HG03565 (cell line): ENCODE results near the gene NKD1.

Source experiments
- ATAC-seq: cut with Tn5 transposase; IDR thresholded peaks from one replicate; pipeline ENCODE4 v1.9.1; 2021; ENCODE audit warnings: mild to moderate bottlenecking, moderate library complexity; ENCODE audit not compliant: unreplicated experiment

Gene NKD1

DNA sequence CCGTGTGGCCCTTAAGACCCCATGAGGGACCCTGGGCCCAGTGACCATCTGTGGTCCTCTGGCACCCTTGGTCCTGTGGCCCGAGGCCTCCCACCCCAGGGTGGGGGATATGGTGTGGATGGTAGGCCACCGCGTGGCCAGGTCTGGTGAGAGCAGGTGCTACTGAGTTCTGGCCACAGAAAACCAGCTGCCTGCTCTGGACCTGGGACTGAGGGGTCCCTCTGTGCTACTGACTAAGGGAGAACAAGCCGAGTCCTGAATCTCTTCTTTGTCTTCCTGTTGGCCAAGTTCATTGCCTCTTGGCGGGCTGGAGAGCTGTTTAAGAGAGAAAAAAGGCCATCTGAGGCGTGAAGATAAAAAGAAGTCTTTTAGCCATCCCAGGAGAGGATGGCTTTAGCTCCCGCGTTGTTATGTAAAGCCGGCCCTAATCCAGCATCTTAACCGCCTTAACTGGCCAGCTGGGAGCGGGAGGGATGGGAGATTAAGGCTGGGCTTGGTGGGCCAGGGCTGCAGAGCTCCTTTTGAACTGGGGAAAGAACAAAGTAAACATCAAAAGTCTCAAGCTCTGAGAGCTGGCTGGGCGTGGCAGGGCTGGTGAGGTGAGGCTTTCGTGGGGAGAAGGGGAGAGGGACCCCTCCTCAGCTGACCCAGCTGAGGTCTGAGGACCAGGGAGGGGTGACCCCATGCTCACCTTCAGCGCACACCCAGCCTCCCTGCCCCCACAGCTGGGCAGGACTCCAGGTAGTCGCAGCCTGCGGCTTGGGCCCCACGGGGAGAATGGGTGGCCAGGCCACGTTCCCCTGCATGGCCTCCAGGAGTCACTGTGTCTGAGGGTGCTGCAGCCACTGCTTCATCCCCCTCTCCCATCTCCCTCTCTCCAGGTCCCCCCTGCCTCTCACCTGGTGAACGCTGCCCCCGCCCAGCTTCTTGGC lies 62.4 kb downstream of the NKD1 start:
- ATAC-seq: no peak

DNA sequence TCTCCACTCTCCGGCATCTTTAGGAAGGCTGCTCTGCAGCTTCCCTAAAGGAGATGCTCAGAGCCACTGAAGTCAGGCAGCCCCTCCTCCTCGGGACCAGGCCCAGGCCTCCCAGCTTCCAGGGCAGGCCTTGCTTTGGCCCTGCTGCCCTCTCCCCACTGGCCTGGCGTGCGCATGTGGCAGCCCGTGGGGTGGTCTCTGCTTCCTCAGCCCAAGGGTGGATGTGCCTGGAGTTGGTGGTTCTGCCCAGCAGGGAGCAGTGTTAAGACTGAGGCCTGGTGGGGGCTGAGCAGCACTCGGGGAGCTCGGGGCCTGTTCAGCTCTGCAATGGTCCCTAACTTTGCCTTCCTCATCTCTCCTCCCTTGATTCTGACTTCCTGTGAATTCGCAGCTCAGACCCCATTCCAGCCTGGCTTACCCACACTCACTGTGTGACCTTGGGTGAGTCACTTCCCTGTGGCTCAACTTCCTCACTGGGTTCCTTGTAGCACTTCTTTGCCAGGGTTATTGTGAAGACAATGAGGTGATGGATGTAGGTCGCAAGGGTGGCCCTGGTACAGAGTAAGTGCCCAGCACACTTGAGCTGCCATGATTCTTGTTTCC lies 63.2 kb downstream of the NKD1 start:
- no peak for ATAC-seq

DNA sequence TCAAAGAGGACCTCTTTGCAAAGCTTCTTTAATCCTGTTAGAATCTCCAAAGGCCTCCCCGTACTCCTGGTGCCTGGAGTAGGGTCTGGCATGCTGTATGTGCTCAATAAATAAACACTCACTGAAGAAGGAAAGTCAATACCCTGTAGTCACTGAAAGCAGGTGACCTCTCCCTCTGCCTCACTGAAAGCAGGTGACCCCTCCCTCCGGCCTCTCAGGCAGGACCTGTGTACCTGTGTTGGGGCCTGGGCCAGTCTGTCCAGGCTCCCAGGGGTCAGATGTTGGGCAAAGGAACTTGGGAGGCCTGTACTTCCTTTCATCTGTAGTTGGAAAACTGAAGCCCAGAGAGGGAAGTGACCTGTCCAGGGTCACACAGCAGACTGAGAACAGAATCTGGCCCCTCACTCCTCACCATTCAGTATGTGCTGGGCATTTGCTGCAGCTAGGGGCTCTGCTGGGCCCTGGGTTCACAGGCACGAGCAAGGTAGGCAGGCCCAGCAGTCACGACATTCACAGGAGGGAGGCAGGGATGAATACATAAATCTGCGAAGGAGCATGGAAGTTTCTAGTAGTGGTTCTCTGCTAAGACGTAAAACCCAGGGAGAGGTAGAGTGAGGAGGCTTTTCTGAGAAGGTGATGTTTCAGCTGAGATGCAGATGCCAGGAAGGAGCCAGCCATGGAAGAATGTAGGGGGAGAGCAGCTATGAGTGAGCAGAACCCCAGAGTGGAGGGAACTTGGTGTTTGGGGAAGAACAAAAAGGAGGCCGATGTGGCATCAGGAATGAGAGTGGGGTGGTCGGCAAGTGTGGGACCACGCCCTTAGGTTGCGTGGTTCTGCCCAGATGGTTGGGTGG lies 64.0 kb downstream of the NKD1 start:
- ATAC-seq: no peak

DNA sequence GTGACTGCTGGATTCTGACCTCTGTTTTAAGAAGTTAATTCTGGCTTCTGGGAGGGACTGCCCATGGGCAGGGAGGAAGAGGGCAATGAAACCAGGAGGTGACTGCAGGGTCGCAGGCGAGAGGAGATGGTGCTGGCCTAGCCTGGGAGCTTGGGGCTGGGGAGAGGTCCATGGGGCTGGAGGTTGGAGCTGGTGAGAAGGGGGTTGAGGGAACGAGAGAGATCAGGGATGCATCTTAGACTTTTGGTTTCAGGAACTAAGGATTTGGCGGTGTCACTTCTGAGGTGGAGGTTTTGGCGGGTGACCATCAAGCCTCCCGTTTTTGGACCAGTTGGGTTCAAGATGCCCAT lies 64.6 kb downstream of the NKD1 start:
- no peak for ATAC-seq

DNA sequence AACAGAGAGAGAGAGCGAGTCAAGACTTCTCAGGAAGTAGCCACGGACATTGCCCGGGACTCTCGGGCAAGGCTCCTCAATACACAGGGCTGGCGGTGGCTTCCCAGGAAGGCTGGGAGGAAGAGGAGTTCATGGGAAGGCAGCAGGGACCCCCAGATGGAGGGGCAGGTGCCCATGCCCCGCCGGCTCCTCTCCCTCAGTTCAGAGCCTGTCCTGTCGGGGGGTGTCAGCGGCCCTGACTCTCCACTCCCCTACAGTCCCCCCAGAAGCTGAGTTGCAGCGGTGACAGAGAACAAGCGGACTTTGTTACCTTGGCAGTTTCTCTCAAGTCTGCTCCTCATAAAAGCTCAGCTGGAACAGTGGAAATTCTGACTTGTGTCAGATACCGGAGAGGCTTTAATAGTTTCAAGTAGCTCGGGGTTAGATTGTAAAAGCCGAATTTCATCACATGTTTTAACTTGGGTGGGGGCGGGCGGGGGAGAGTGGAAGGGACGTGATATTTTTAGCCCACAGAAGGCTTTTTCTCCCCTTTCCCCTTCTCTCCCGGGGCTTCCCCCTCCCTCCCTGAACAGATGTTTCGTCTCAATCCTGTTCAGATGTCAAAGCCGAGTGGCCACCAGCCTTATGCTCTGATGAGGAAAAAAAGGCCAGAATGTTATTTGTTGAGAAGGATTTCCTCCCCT lies 65.2 kb downstream of the NKD1 start:
- ATAC-seq: no peak

DNA sequence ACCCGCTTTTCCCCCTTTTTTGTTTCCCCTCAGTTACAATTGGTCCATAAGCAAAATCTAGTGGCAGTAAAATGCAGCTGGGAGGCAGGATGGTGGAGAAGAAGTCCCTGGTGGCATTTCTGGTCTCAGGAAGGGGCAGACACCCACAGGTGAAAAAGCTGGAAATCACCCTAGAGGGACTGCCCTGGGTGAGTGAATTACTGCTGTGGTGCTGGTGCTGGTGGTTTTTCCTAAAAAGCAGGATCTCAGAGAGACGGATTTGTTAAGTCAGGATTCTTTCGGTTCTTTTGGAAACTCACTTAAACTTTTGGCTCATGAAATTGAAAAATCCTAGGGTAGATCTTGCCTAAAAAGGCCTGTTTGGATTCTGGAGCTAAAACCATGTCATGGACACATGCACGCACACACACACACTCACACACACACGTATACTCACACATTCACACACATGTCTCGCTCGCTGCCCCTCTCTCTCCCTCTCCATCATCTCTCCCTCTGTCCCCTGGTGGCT lies 65.8 kb downstream of the NKD1 start:
- no peak for ATAC-seq

GRCh38 chr16:50614955-50615724 lies 66.9 kb downstream of the NKD1 start:
- ATAC-seq: no peak

- ATAC-seq: no peak
These were observed 67.7 kb downstream of the NKD1 start for GRCh38 chr16:50615891-50616290.

GRCh38 chr16:50616386-50616785 lies 68.2 kb downstream of the NKD1 start:
- ATAC-seq: no peak

DNA sequence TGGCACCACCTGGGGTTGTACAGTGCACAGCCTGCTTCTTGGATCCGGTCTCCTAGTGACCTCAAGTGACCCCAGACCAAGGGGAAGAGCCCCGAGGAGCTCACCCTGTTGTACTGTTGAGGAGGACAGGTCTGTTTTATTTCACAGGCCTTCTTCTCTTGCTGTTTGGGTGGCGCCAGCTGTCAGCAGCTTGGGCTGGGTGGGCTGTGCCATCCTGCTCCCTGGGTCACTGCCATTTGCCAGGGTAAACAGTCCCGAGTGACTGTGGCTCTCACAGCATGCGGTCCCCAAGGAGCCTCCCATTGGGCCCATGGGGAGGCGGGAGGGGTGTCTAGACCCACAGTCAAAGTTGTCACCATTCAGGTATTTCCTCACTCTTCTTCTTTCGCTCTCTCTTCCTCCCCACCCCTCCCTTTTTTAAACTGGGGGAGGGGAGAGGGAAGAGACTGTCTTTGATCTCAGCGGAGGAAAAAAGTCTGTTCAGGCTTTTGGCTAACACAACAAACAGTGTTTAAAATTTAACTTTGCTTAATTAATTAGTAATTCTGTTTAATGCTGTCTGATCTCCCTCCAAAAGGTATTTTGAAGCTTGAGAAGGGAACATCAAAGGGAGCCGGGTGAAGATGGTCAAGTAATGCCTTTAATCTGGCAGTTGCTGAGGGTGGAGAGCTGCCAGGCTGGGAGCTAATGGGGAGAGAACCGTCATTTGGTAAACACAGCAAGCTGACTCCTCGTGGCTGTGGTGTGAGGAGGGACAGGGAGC lies 68.9 kb downstream of the NKD1 start:
- no peak for ATAC-seq

- ATAC-seq: no peak
These were observed 69.5 kb downstream of the NKD1 start for GRCh38 chr16:50617646-50618184.

- ATAC-seq: no peak
These were observed 70.2 kb downstream of the NKD1 start for GRCh38 chr16:50618238-50618918.

DNA sequence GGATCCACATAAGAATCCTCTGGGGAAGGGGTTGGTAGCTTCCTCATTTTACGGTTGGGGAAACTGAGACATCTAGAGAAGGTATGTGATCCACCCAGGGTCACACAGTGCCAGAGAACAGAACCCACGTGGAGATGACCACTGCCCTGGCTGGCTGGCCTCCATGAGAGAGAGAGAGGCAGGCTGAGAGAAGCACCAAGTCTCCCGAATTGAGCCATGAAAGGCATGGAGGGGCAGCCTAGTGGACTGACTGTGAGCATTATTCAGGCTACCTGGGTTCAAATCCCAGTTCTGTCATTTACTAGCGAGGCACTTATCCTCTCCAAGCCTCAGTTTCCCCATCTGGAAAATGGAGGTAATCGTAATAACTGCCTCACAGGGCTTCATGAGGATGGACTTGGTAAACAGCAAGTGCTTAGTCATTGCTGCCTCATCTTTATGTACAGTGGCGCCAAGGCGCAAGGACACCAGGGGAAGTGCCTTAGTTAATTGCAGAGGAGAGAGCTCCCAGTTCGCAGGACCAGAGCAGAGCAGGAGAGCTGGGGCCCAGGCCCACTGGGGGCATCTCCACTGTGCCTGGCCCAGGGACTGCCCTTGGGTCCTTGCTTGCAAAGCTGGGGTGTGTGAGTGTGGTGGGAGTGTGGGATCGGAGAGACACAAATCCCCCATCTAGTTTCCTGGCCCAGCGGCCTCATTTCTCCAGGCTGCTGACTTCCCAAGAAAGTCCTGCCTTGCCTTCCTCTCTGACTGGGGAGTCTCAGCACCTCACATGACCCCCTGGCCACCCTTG lies 71.7 kb downstream of the NKD1 start:
- ATAC-seq: no peak

DNA sequence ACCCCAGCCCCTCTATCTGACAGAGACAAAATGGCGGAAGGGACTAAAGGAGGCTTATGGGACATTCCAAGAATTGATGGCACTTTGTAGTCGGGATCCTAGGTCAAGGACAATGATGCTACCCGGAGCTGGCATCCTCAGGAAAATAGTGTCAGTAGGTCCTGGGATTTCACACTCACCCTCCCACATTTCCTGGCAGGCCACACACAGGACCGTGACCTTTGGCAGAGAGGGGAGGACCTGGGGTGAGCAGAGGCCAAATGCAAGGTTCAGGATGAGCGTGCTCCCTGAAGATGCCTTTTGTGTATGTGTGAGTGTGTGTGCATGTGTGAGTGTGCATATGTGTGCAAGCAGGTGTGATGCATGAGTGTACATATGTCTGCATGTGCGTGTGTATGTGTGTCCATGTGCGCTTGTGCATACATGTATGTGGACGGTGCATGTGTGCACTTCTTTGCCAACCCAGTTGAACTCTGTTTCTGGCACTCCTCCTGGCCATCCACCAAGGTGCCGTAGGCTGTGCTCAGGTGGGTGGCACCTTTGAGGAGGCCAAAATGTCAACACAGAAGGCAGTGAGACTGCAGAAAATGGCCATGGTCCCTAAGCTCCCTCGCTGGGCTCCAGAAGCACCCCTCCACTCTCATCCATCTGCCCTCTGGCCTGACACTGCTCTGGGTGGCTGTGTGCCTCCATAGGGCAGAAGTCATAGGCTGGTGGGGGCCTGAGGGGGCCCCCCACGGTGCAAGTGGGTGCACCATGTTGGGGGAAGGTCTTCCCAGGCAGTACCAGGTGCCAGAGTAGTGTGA lies 72.7 kb downstream of the NKD1 start:
- no peak for ATAC-seq

- ATAC-seq: no peak
These were observed 73.2 kb downstream of the NKD1 start for GRCh38 chr16:50621452-50621792.

GRCh38 chr16:50622029-50622428 lies 73.8 kb downstream of the NKD1 start:
- ATAC-seq: no peak
